MCF 10A (cell line): ENCODE results near the gene KLHL40. TPM values are rescaled to one million over a fixed set of nuclear protein-coding genes. Genes with fewer than 3 reads are reported as not detected.
A peak's percentile ranks its signal among the peaks of the same experiment; 100 is the strongest.

ENCODE experiments used
- BruUV-seq: library from RNA; stranded (reverse); fragments of 400-500 nt; replicated peaks from 2 replicates; lab custom pipeline; 2021; lab: Mats Ljungman, UMichigan
- CTCF ChIA-PET: fragments of 300-600 bp; sonication (Branson Sonifier 250); formaldehyde crosslinking; extraction: SDS; loops from one replicate; lab custom pipeline; 2021; ENCODE audit warnings: antibody characterized with exemption, inconsistent platforms; lab: Yijun Ruan, JAX
- POLR2A ChIA-PET: fragments of 300-600, 350-650 bp; sonication (Branson Sonifier 250); formaldehyde crosslinking; extraction: SDS; loops from one replicate; lab custom pipeline; 2020; ENCODE audit warnings: antibody characterized with exemption, inconsistent platforms; lab: Yijun Ruan, JAX
- DNase-seq: peaks from one replicate; pipeline ENCODE4 v3.0.0-alpha.2; 2018; ENCODE audit not compliant: unreplicated experiment
- H3K27ac Mint-ChIP-seq: one replicate; pipeline ENCODE4 v1.8.0; 2022; ENCODE audit warnings: mild to moderate bottlenecking, low read depth, mixed read lengths; ENCODE audit not compliant: unreplicated experiment
- H3K27me3 Mint-ChIP-seq: one replicate; pipeline ENCODE4 v1.8.0; 2022; ENCODE audit warnings: mixed read lengths; ENCODE audit not compliant: insufficient read depth, unreplicated experiment
- H3K36me3 Mint-ChIP-seq: one replicate; pipeline ENCODE4 v1.8.0; 2022; ENCODE audit warnings: mild to moderate bottlenecking, moderate library complexity, mixed read lengths; ENCODE audit not compliant: insufficient read depth, unreplicated experiment
- H3K4me1 Mint-ChIP-seq: one replicate; pipeline ENCODE4 v1.8.0; 2022; ENCODE audit warnings: mixed read lengths; ENCODE audit not compliant: insufficient read depth, unreplicated experiment
- H3K4me3 Mint-ChIP-seq: one replicate; pipeline ENCODE4 v1.8.0; 2022; ENCODE audit warnings: mild to moderate bottlenecking, moderate library complexity, mixed read lengths; ENCODE audit not compliant: unreplicated experiment
- H3K9me3 Mint-ChIP-seq: one replicate; pipeline ENCODE4 v1.8.0; 2022; ENCODE audit warnings: mixed read lengths; ENCODE audit not compliant: unreplicated experiment
- CTCF ChIP-seq: fragments of 200-600 bp; IDR thresholded peaks from one replicate; pipeline ENCODE4 v1.8.0; 2022; ENCODE audit warnings: antibody characterized with exemption, mild to moderate bottlenecking; ENCODE audit not compliant: unreplicated experiment
- intact Hi-C: fragments of 100-400 bp; cut with micrococcal nuclease; formaldehyde crosslinking; loops from 2 replicates; pipeline ENCODE4 v1.14.1; 2022
- total RNA-seq: library from RNA; stranded (reverse); gene quantifications from 2 replicates; pipeline ENCODE4 v1.2.3, GENCODE V29; 2022

The KLHL40 gene
- total RNA-seq, 1 experiment from 2014 or later = not detected

DNA sequence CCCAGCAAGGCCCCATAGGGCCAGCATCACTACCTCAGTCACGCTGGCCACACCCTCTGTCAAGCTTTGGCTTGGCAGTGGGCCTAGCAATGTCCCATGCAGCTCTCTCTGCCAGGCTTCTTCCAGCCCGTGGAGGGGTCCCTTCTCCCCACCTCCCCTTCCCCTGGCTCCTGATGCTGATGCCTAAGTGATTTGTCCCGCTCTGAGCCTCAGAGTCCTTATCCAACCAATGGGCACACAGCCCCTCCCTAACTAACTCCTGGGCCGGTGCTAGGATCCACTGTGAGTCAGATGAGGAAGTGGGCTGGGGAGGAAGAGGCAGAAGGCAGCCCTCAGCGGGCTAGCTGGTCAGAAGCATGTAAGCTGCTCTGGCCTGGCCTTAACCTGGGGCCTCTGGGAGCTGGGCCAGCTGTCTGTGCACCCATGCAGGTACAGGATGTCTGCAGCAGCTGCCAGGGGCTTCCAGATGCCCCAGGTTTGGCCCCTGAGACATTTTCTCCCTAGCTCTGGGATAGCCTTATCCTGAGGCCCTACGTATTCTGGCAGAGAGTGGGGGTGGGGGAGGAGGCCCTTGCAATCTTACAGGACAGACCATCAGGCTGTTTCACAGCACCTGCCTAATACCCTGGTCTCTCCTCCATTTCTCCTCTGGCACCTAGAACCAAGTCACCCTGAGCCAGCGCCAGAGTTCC is 32.6 kb upstream of the KLHL40 start:
- no peak for TF ChIP-seq CTCF
- Mint-ChIP-seq H3K9me3 (no peaks in the 10 kb centered on the region), H3K36me3 (peaks cover 30% of the 10 kb centered on the region), H3K27me3 (no peaks in the 10 kb centered on the region), H3K4me3 (peak overlapping the region; percentile 90), H3K4me1 (peaks cover 41% of the 10 kb centered on the region), H3K27ac (peak overlapping the region; percentile 89)
- POLR2A ChIA-PET = interaction anchor here (0.6 to 3.9 kb wide), 12 partner anchors 9 to 151 kb away, joined by 3 to 25 read pairs (median 5); partner anchors contain the start of genes KLHL40, NKTR and SEC22C
- intact Hi-C loops = loop anchor here (1.0 to 5.0 kb wide), 2 partner anchors 50 to 92 kb away; partner anchors contain the start of gene NKTR
- DNase-seq = peak; percentile 88
- CTCF ChIA-PET = interaction anchor here (0.6 to 3.5 kb wide), 13 partner anchors 9 to 228 kb away, joined by 3 to 27 read pairs (median 4); partner anchors contain the start of gene NKTR
- no TSS peak for BruUV-seq

DNA sequence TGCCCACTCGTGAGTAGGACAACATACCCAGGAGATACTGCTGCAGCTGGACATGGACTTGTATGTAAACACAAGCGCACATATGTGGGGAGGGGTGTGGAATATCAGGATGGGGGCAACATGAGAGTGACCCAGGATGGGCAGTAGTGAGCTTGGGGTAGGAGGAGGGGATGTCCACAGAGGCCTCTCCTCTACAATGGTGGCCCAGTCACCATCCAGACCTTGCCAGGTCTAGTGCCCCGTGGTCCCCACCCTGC is 32.1 kb upstream of the KLHL40 start:
- no TSS peak for BruUV-seq
- Mint-ChIP-seq H3K4me1 (peaks cover 41% of the 10 kb centered on the region), H3K27ac (peak overlapping the region; percentile 89), H3K27me3 (no peaks in the 10 kb centered on the region), H3K9me3 (no peaks in the 10 kb centered on the region), H3K36me3 (peaks cover 30% of the 10 kb centered on the region), H3K4me3 (peak overlapping the region; percentile 90)
- ChIA-PET POLR2A (interaction anchor here (0.9 to 3.9 kb wide), 8 partner anchors 8 to 125 kb away, joined by 3 to 25 read pairs (median 5); partner anchors contain the start of genes KLHL40, NKTR and SEC22C), CTCF (interaction anchor here (0.9 to 3.5 kb wide), 8 partner anchors 8 to 228 kb away, joined by 3 to 27 read pairs (median 5); no protein-coding TSS in a partner anchor)
- no peak for TF ChIP-seq CTCF
- intact Hi-C loops = loop anchor here (5.0 kb wide), 1 partner anchor 51 kb away; the partner anchor contains the start of gene NKTR
- DNase-seq = no peak

GRCh38 chr3:42653560-42654330 is 31.6 kb upstream of the KLHL40 start, which contains the start of gene ZBTB47:
ZBTB47 (plus strand) TSS chr3:42653697; CDS start chr3:42658356, 4,659 bp downstream.
- DNase-seq = no peak
- Mint-ChIP-seq H3K27me3 (no peaks in the 10 kb centered on the region), H3K9me3 (no peaks in the 10 kb centered on the region), H3K4me1 (peaks cover 41% of the 10 kb centered on the region), H3K27ac (peak within 1 kb of the TSS; percentile 89), H3K4me3 (peak within 1 kb of the TSS; percentile 90), H3K36me3 (peaks cover 29% of the 10 kb centered on the region)
- POLR2A ChIA-PET = interaction anchor here (0.9 to 3.9 kb wide), 10 partner anchors 8 to 91 kb away, joined by 3 to 25 read pairs (median 4); partner anchors contain the start of genes NKTR and SEC22C
- no TSS peak for BruUV-seq
- intact Hi-C loops = loop anchor here (5.0 kb wide), 1 partner anchor 51 kb away; the partner anchor contains the start of gene NKTR
- CTCF ChIA-PET = interaction anchor here (0.6 to 3.5 kb wide), 7 partner anchors 10 to 195 kb away, joined by 3 to 27 read pairs (median 4); no protein-coding TSS in a partner anchor
- no peak for TF ChIP-seq CTCF
